ENCODE measurements around the gene PUS3. TPM values are rescaled to one million over a fixed set of nuclear protein-coding genes. Genes with fewer than 3 reads are reported as not detected.
A peak's percentile ranks its signal among the peaks of the same experiment; 100 is the strongest.

The PUS3 gene
- total RNA-seq, 1 donor = 10.4 TPM

DNA sequence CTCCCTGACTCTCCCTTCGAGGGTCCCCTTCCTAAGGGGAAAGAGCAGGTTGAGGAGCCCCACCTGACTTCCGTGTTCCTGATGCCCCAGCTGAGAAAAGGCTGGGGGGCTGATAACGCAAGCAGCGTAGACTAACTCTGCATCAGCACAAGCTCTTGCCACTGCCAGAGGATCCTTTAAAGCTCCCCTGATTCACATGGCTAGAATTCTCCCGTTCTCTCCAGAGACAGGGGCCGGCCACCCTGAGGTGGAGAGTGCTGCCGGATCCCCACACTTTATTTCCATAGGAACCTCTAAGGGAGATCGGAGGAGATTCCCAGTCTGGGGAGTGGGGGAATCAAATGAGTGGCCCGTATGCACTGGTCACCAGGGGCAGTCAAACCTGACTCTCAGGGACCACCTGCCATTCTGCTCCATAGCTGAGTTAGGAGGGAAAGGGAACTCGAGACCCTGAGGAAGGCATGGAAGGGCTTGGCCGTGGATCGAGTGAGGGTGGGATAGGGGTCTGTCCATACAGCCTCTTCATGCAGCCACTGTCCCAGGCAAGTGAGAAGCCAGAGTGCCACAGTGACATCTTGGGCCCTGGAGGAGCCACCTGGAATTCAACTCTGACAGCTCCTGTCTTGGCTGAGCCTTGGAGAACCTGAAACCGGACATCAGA, 41.5 kb upstream of the PUS3 start:
- no peak overlapping the region for H3K4me3 ChIP-seq (ENCODE audit: low read depth, low read length)
- TF ChIP-seq, protein P1, sequence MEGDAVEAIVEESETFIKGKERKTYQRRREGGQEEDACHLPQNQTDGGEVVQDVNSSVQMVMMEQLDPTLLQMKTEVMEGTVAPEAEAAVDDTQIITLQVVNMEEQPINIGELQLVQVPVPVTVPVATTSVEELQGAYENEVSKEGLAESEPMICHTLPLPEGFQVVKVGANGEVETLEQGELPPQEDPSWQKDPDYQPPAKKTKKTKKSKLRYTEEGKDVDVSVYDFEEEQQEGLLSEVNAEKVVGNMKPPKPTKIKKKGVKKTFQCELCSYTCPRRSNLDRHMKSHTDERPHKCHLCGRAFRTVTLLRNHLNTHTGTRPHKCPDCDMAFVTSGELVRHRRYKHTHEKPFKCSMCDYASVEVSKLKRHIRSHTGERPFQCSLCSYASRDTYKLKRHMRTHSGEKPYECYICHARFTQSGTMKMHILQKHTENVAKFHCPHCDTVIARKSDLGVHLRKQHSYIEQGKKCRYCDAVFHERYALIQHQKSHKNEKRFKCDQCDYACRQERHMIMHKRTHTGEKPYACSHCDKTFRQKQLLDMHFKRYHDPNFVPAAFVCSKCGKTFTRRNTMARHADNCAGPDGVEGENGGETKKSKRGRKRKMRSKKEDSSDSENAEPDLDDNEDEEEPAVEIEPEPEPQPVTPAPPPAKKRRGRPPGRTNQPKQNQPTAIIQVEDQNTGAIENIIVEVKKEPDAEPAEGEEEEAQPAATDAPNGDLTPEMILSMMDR (IDR thresholded peaks at IDR 0.05; ENCODE audit: insufficient read depth, low read depth, low read length) = no peak
- DNase-seq (ENCODE audit: low read depth) = no peak

DNA sequence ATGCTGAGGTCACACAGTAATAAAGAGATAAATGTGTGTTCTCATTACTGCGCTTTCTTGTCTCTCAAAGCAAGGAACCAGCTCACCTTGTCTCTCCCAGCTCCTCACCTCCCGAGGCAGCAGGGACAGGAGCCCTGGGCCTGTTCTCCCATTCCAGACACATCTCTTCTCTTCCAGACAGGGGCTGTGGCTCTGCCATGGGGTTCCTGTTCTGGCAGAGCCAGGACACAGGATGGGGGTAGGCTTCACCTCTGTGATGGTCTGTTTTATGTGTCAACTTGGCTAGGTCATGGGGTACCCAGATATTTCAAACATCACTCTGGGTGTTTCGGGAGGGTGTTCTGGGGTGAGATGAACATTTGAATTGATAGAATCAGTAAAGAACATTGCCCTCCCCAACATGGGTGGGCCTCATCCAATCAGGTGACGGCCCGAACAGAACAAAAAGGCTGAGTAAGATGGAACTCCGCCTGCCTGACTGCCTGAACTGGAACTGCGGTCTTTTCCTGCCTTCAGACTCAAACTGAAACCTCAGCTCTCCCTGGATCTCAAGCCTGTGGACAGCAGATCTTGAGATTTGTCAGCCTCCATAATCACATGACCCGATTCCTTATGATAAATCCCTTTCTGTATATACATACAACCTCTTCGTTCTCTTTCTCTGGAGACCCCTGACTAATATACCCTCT, 40.8 kb upstream of the PUS3 start:
- TF ChIP-seq, protein P1 (IDR thresholded peaks at IDR 0.05; ENCODE audit: insufficient read depth, low read depth, low read length) = no peak
- no peak for DNase-seq (ENCODE audit: low read depth)
- no peak overlapping the region for H3K4me3 ChIP-seq (ENCODE audit: low read depth, low read length)

DNA sequence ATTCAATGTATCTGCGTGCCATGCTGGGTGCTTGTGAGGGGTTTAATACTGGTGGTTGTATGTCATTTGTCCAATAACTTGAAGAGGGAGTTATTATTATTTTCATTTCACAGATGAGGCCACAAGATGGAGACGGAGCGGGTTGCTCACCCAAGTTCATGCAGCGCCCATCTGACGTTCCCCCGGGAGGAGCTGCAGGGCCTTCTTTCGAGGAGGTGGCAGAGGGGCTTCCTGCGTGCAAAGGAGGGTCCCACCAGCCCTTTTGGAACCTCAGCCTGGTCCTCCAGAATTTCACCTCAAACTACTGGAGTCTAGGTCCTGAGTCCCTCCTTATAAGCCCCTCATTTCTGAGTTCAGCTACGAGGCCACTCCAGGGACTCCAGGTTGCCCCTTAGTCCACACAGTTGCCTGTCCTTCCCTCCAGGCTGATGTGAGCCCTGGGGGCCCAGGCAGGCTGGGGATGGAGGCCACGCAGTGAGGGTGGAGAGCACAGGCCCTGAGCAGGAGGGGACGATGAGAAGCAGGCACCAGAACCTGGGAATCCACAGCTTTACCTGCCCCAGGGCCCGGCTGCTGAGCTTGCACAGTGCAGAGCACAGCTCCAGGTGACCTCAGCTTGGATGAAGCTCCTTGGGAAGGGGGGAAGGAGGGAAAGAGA, 39.9 kb upstream of the PUS3 start:
- no peak for DNase-seq (ENCODE audit: low read depth)
- TF ChIP-seq, protein P1 (IDR thresholded peaks at IDR 0.05; ENCODE audit: insufficient read depth, low read depth, low read length) = no peak
- no peak overlapping the region for H3K4me3 ChIP-seq (ENCODE audit: low read depth, low read length)

DNA sequence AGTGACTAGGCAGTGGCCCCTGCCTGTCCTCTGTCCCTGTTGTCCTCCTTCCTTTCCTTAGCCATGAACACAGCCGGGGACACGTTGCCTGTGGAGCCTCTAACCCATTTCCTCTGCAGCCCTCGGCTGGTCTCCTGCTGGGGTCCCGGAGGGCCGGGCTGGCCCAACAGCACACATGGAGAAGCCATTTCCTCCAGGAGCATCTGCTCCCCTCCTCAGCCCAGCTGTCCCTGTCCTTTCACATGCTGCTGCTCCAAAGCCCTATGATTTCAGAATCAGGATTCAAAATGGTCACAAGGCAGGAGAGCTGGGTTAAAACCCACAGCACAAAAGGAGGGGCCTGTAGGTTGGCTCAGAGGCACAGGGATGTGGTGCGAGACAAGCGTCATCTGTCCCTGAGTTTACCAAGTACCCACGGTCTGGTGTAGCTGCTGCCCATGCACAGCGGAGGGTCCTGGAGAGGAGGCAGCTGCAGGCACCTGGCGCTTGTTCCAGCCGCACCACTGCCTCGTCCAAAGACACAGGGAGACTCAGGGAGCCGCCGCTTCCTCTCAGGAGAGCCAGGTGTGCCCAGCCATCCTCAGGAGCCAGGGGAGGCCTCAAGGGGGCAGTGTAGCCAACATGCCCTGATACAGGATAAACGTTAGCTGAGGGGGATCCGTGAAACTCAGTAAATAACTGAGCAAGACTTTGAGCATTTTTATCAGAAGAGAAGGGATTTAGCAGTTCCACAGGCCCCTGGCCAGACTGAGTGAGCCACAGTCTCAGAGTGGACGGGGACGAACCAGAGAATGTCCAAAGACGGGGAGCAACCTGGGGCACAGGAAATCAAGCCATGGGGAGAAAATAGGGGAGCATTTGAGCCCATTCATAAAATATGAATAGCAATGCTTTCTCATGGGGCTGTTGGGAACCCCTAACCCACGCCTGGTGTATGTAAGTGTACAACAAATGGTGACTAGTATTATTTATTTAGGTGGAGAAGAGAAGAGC, 38.9 kb upstream of the PUS3 start:
- TF ChIP-seq, protein P1 (IDR thresholded peaks at IDR 0.05; ENCODE audit: insufficient read depth, low read depth, low read length) = peak; percentile 76
- no peak overlapping the region for H3K4me3 ChIP-seq (ENCODE audit: low read depth, low read length)
- peak; percentile 21 for DNase-seq (ENCODE audit: low read depth)

DNA sequence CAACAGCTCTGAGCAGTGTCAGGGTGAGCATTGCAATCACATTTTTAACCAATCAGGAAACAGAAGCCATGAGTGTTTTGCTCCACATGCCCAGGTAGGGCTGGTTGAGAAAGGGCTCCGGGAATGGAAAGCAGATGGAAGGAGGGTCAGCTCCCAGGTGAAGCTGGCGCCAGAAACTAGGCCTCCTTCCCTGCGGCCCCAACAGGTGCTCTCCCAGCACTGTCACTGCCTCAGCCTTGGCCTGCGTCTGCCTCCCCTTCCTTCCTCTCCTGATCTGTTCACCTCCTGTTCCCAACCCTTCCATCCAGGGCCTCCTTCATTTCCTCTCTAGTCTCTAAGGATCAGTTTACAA, 38.2 kb upstream of the PUS3 start:
- TF ChIP-seq, protein P1 (IDR thresholded peaks at IDR 0.05; ENCODE audit: insufficient read depth, low read depth, low read length) = no peak
- DNase-seq (ENCODE audit: low read depth) = no peak
- no peak overlapping the region for H3K4me3 ChIP-seq (ENCODE audit: low read depth, low read length)

DNA sequence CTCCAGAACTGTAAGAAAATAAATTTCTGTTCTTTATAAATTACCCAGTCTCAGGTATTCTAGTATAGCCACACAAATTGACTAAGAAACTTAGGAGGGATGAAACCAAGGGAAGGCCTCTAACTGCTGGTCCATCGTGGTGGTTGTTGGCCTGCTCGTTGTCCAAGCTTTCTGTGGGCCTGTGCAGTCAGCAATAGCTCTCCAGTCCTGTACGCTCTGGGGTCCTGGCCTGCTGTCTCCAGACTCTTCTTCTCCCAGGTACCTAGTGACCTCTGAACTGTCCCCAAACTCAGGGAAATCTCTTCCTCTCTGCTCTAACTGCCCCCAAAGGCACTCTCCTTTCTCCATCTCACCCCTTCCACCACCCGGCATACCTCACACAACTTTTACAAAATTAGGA, 37.1 kb upstream of the PUS3 start:
- no peak for DNase-seq (ENCODE audit: low read depth)
- no peak overlapping the region for H3K4me3 ChIP-seq (ENCODE audit: low read depth, low read length)
- TF ChIP-seq, protein P1 (IDR thresholded peaks at IDR 0.05; ENCODE audit: insufficient read depth, low read depth, low read length) = no peak

Measured in fibroblast of villous mesenchyme (primary cell).